ENCODE measurements around the gene PRXL2C.
"Not testable (repeated sequence)": the region's sequence is repeated elsewhere in the genome, so short reads cannot be mapped to it uniquely, and the experiment has no call there.

The PRXL2C gene

GRCh38 chr9:96649620-96650324 is 5.3 kb downstream of the PRXL2C start:
- DNase-seq = no peak

- DNase-seq = no peak
Observed at GRCh38 chr9:96646081-96646991, 8.8 kb downstream of the PRXL2C start.

- DNase-seq = no peak
Observed at GRCh38 chr9:96644137-96644536, 11.0 kb downstream of the PRXL2C start.

- no peak for DNase-seq
Observed at GRCh38 chr9:96641514-96641913, 13.6 kb downstream of the PRXL2C start.

GRCh38 chr9:96638606-96639364 is 16.3 kb downstream of the PRXL2C start:
- DNase-seq = no peak

- no peak for DNase-seq
Observed at GRCh38 chr9:96636368-96636767, 18.7 kb downstream of the PRXL2C start.

GRCh38 chr9:96633579-96633978 is 21.5 kb downstream of the PRXL2C start:
- DNase-seq = not testable (repeated sequence)

GRCh38 chr9:96626912-96627311 is 28.2 kb downstream of the PRXL2C start:
- DNase-seq = no peak

- no peak for DNase-seq
Observed at GRCh38 chr9:96621618-96622017, 33.5 kb downstream of the PRXL2C start.

GRCh38 chr9:96620832-96621269 is 34.3 kb downstream of the PRXL2C start:
- no peak for DNase-seq

- no peak for DNase-seq
Observed at GRCh38 chr9:96620181-96620514, 35.0 kb downstream of the PRXL2C start.

GRCh38 chr9:96619491-96620180 is 35.5 kb downstream of the PRXL2C start, which contains the start of gene CDC14B:
TSS of gene CDC14B (minus strand) at chr9:96619843. CDS start at chr9:96619378, 465 bp downstream.
- peak; percentile 86 for DNase-seq

- DNase-seq = no peak
Observed at GRCh38 chr9:96619124-96619465, 36.0 kb downstream of the PRXL2C start.

GRCh38 chr9:96618209-96619123 is 36.7 kb downstream of the PRXL2C start:
- DNase-seq = peak; percentile 29

- DNase-seq = no peak
Observed at GRCh38 chr9:96617439-96618185, 37.5 kb downstream of the PRXL2C start.

GRCh38 chr9:96616817-96617438 is 38.2 kb downstream of the PRXL2C start:
- DNase-seq = no peak

GRCh38 chr9:96615411-96615810 is 39.7 kb downstream of the PRXL2C start:
- no peak for DNase-seq

- not testable (repeated sequence) for DNase-seq
Observed at GRCh38 chr9:96614664-96615063, 40.5 kb downstream of the PRXL2C start.

GRCh38 chr9:96612966-96613589 is 42.0 kb downstream of the PRXL2C start:
- DNase-seq = no peak

Measured in activated CD4-positive, alpha-beta T cell treated with anti-CD3 and anti-CD28 coated beads for 48 hours (primary cell).